ENCODE results near the gene DCLK3. TPM values are rescaled to one million over a fixed set of nuclear protein-coding genes. Genes with fewer than 3 reads are reported as not detected.

Gene DCLK3
- total RNA-seq, 1 donor from 2014 or later: not detected

DNA sequence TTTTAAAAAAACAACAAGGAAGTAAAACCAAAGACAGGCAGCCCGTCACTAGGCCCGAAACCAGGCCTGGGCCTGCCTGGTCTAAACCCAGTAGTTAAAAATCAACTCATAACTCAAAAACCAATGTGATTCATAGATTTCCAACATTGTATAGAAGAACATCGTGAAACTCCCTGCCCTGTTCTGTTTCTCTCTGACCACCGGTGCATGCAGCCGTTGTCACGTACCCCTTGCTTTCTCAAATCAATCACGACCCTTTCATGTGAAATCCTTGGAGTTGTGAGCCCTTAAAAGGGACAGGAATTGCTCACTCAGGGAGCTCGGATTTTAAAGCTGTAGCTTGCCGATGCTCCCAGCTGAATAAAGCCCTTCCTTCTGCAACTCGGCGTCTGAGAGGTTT lies 89.5 kb downstream of the DCLK3 start:
- Mint-ChIP-seq H3K9me3 (ENCODE audit: unreplicated experiment) (no peaks in the 10 kb centered on the region), H3K4me3 (ENCODE audit: unreplicated experiment) (no peak overlapping the region), H3K27me3 (ENCODE audit: unreplicated experiment) (no peaks in the 10 kb centered on the region), H3K36me3 (ENCODE audit: low read depth, unreplicated experiment) (no peaks in the 10 kb centered on the region), H3K27ac (ENCODE audit: unreplicated experiment) (no peak overlapping the region), H3K4me1 (ENCODE audit: unreplicated experiment) (no peaks in the 10 kb centered on the region)
- TF ChIP-seq CTCF (IDR thresholded peaks at IDR 0.05; ENCODE audit: unreplicated experiment): no peak
- DNase-seq (ENCODE audit: low spot score): no peak

GRCh38 chr3:36669764-36670163 lies 94.6 kb downstream of the DCLK3 start:
- TF ChIP-seq CTCF (IDR thresholded peaks at IDR 0.05; ENCODE audit: unreplicated experiment): no peak
- Mint-ChIP-seq H3K27me3 (ENCODE audit: unreplicated experiment) (no peaks in the 10 kb centered on the region), H3K9me3 (ENCODE audit: unreplicated experiment) (peaks cover 2% of the 10 kb centered on the region), H3K27ac (ENCODE audit: unreplicated experiment) (no peak overlapping the region), H3K36me3 (ENCODE audit: low read depth, unreplicated experiment) (no peaks in the 10 kb centered on the region), H3K4me3 (ENCODE audit: unreplicated experiment) (no peak overlapping the region), H3K4me1 (ENCODE audit: unreplicated experiment) (peaks cover 2% of the 10 kb centered on the region)
- DNase-seq (ENCODE audit: low spot score): no peak

- TF ChIP-seq CTCF (IDR thresholded peaks at IDR 0.05; ENCODE audit: unreplicated experiment): no peak
- DNase-seq (ENCODE audit: low spot score): no peak
- Mint-ChIP-seq H3K36me3 (ENCODE audit: low read depth, unreplicated experiment) (no peaks in the 10 kb centered on the region), H3K4me1 (ENCODE audit: unreplicated experiment) (peaks cover 6% of the 10 kb centered on the region), H3K27me3 (ENCODE audit: unreplicated experiment) (no peaks in the 10 kb centered on the region), H3K9me3 (ENCODE audit: unreplicated experiment) (peaks cover 3% of the 10 kb centered on the region), H3K27ac (ENCODE audit: unreplicated experiment) (no peak overlapping the region), H3K4me3 (ENCODE audit: unreplicated experiment) (no peak overlapping the region)
Measured at GRCh38 chr3:36666166-36666565, 98.2 kb downstream of the DCLK3 start.

DNA sequence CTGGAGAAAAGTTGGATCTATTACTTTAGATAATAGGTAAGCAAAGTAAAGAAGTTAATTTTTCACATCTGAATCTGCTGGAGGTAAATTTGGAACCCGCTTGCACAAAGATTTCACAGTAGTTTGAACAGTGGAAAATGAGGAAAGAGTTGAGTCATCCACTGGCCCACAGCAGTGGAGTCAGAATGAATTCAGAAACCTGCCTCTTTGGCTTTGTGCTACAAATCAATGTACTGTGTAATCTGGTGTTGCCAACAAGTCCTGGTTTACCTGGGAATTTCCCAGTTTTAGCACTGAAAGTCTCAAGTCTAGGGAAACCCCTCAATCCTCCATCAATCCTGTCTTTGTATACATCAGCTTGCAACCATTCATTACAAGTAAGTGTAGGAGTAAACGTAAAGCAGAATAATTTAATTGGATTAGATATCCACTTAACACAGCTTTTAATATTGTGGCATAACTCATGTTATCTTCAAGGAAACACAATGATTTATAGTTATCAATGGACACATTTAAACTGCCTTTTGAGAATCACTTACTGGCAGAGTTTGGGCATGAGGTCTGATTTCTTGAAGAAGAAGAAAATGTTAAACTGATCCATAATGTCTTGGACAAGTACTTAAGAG lies 100.6 kb downstream of the DCLK3 start:
- Mint-ChIP-seq H3K36me3 (ENCODE audit: low read depth, unreplicated experiment) (no peaks in the 10 kb centered on the region), H3K27ac (ENCODE audit: unreplicated experiment) (no peak overlapping the region), H3K27me3 (ENCODE audit: unreplicated experiment) (no peaks in the 10 kb centered on the region), H3K4me3 (ENCODE audit: unreplicated experiment) (no peak overlapping the region), H3K9me3 (ENCODE audit: unreplicated experiment) (peaks cover 3% of the 10 kb centered on the region), H3K4me1 (ENCODE audit: unreplicated experiment) (peaks cover 6% of the 10 kb centered on the region)
- no peak for TF ChIP-seq CTCF (IDR thresholded peaks at IDR 0.05; ENCODE audit: unreplicated experiment)
- no peak for DNase-seq (ENCODE audit: low spot score)

GRCh38 chr3:36662626-36663025 lies 101.7 kb downstream of the DCLK3 start:
- H3K9me3 Mint-ChIP-seq (ENCODE audit: unreplicated experiment): peaks cover 3% of the 10 kb centered on the region
- H3K36me3 Mint-ChIP-seq (ENCODE audit: low read depth, unreplicated experiment): no peaks in the 10 kb centered on the region
- H3K4me3 Mint-ChIP-seq (ENCODE audit: unreplicated experiment): no peak overlapping the region
- DNase-seq (ENCODE audit: low spot score): no peak
- H3K27ac Mint-ChIP-seq (ENCODE audit: unreplicated experiment): no peak overlapping the region
- no peak for TF ChIP-seq CTCF (IDR thresholded peaks at IDR 0.05; ENCODE audit: unreplicated experiment)
- no peaks in the 10 kb centered on the region for H3K27me3 Mint-ChIP-seq (ENCODE audit: unreplicated experiment)
- peaks cover 6% of the 10 kb centered on the region for H3K4me1 Mint-ChIP-seq (ENCODE audit: unreplicated experiment)

Other genes with a start within 250 kb of the DCLK3 start
- 2.8 TPM for gene TRANK1, start 180.5 kb upstream of the DCLK3 start, total RNA-seq (ENCODE audit: unreplicated experiment)
- gene EPM2AIP1, start 228.6 kb upstream of the DCLK3 start, total RNA-seq (ENCODE audit: unreplicated experiment): 15.3 TPM
- gene MLH1, start 229.0 kb upstream of the DCLK3 start, total RNA-seq (ENCODE audit: unreplicated experiment): 42.9 TPM

Measured in endothelial cell (in vitro differentiated cells).